GM12878 (cell line): Measurements from ENCODE around the gene GJA1. TPM values are rescaled to one million over a fixed set of nuclear protein-coding genes. Genes with fewer than 3 reads are reported as not detected.
"Not testable (repeated sequence)": the region's sequence is repeated elsewhere in the genome, so short reads cannot be mapped to it uniquely, and the experiment has no call there.

Experiments
- ATAC-seq: fragments of 200-7000 bp; cut with Tn5 transposase; 3 replicates; pipeline ENCODE4 v1.9.1; 2020; ENCODE audit warnings: mild to moderate bottlenecking, moderate library complexity
- BruUV-seq: library from RNA; stranded (reverse); fragments of 400-500 nt; replicated peaks from 2 replicates; lab custom pipeline; 2021; lab: Mats Ljungman, UMichigan
- CTCF ChIA-PET: fragments of 300-600 bp; sonication (Branson Sonifier 250); formaldehyde crosslinking; extraction: SDS; loops from one replicate; lab custom pipeline; 2021; ENCODE audit warnings: inconsistent platforms; lab: Yijun Ruan, JAX
- POLR2A ChIA-PET: fragments of 350-600 bp; formaldehyde crosslinking; extraction: SDS; loops from one replicate; lab custom pipeline; 2021; ENCODE audit warnings: inconsistent platforms; lab: Charles Lee
- RAD21 ChIA-PET: fragments of 300-600 bp; sonication (Branson Sonifier 250); formaldehyde crosslinking; loops from one replicate; lab custom pipeline; 2023; ENCODE audit warnings: antibody characterized with exemption; ENCODE audit not compliant: unreplicated experiment; lab: Charles Lee
- SMC1A ChIA-PET: fragments of 300-600 bp; sonication (Branson Sonifier 250); formaldehyde crosslinking; loops from one replicate; lab custom pipeline; 2023; ENCODE audit not compliant: unreplicated experiment, uncharacterized antibody; lab: Charles Lee
- DNase-seq: peaks from one replicate; pipeline ENCODE4 v3.0.0-alpha.2; 2011; ENCODE audit warnings: low read depth, low spot score
- FAIRE-seq: peaks from 3 replicates; lab custom pipeline; 2011; peaks lifted over from hg19 to GRCh38; lab: Jason Lieb, UNC
- H2AFZ ChIP-seq: 2 replicates; pipeline ENCODE4 v1.6.0; 2011; ENCODE audit warnings: low read depth, low read length, control low read depth; ENCODE audit not compliant: control insufficient read depth
- H3K27ac ChIP-seq: 2 replicates; pipeline ENCODE4 v1.5.1; 2011; ENCODE audit warnings: control low read depth; ENCODE audit not compliant: control insufficient read depth, insufficient read depth
- H3K27me3 ChIP-seq, 2 experiments: replicated peaks in 1 of 2; 2 replicates each; pipeline versions ENCODE4 v1.6.0 to v1.6.1; 2011; ENCODE audit warnings: low read length in 1 of 2; ENCODE audit not compliant: control insufficient read depth in 2 of 2, insufficient read depth in 2 of 2
- H3K36me3 ChIP-seq, 2 experiments: 2 replicates each; pipeline ENCODE4 v1.5.1; 2011; ENCODE audit warnings: low read length in 1 of 2; ENCODE audit not compliant: control insufficient read depth in 2 of 2, insufficient read depth in 2 of 2
- H3K4me1 ChIP-seq: 2 replicates; pipeline ENCODE4 v1.6.1; 2011; ENCODE audit warnings: mild to moderate bottlenecking, low read length, moderate library complexity, mixed read lengths; ENCODE audit not compliant: control insufficient read depth, insufficient read depth
- H3K4me2 ChIP-seq: 2 replicates; pipeline ENCODE4 v1.6.0; 2011; ENCODE audit warnings: control low read depth; ENCODE audit not compliant: control insufficient read depth, insufficient read depth
- H3K4me3 ChIP-seq: fragments of 200-600 bp; sonication (generic); 2 replicates; pipeline ENCODE4 v1.5.1; 2016
- H3K79me2 ChIP-seq: 2 replicates; pipeline ENCODE4 v1.6.0; 2011; ENCODE audit warnings: low read length; ENCODE audit not compliant: control insufficient read depth, insufficient read depth
- H3K9ac ChIP-seq: 2 replicates; pipeline ENCODE4 v1.8.0; 2011; ENCODE audit warnings: low read length, control low read depth, mixed read lengths; ENCODE audit not compliant: control insufficient read depth, insufficient read depth
- H3K9me3 ChIP-seq: replicated peaks from 3 replicates; pipeline ENCODE4 v1.5.1; 2011; ENCODE audit warnings: mild to moderate bottlenecking, low read length; ENCODE audit not compliant: control insufficient read depth, insufficient read depth
- H4K20me1 ChIP-seq: 2 replicates; pipeline ENCODE4 v1.6.0; 2011; ENCODE audit not compliant: control insufficient read depth, insufficient read depth
- ATF2 ChIP-seq: IDR thresholded peaks from 2 replicates; pipeline ENCODE4 v1.6.1; 2012; ENCODE audit warnings: low read length, inconsistent platforms
- CHD4 ChIP-seq: fragments of 200-600 bp; sonication (generic); IDR thresholded peaks from 2 replicates; pipeline ENCODE4 v1.6.1; 2016; ENCODE audit warnings: mild to moderate bottlenecking
- CREB1 ChIP-seq: IDR thresholded peaks from 2 replicates; pipeline ENCODE4 v1.6.1; 2012; ENCODE audit warnings: low read depth, mild to moderate bottlenecking, inconsistent platforms
- E4F1 ChIP-seq: fragments of 450-650 bp; IDR thresholded peaks from 2 replicates; pipeline ENCODE4 v1.6.1; 2018; ENCODE audit warnings: borderline replicate concordance, mild to moderate bottlenecking; ENCODE audit not compliant: partially characterized antibody
- PML ChIP-seq: IDR thresholded peaks from 2 replicates; pipeline ENCODE4 v1.6.1; 2012; ENCODE audit warnings: low read length, inconsistent platforms
- POLR2AphosphoS5 ChIP-seq: IDR thresholded peaks from 2 replicates; pipeline ENCODE4 v1.6.1; 2011; ENCODE audit warnings: mild to moderate bottlenecking, low read length, inconsistent platforms
- RAD51 ChIP-seq: fragments of 450-650 bp; IDR thresholded peaks from 2 replicates; pipeline ENCODE4 v1.6.1; 2016; ENCODE audit warnings: moderate library complexity, mild to moderate bottlenecking, inconsistent platforms
- SUZ12 ChIP-seq: fragments of 200-600 bp; sonication (generic); IDR thresholded peaks from one replicate; pipeline ENCODE4 v1.6.1; 2018; ENCODE audit warnings: antibody characterized with exemption, mild to moderate bottlenecking; ENCODE audit not compliant: unreplicated experiment
- WGBS: methylation state at CpG from one replicate; pipeline ENCODE4 v1.1.6; 2016; ENCODE audit warnings: low lambda C conversion rate; ENCODE audit not compliant: insufficient replicate concordance, insufficient coverage; ENCODE audit errors: missing lambda C conversion rate; 5-methylcytosine and 5-hydroxymethylcytosine counted together
- in situ Hi-C: fragments of 300-500 bp; cut with MboI; formaldehyde crosslinking; loops from 9 replicates; pipeline ENCODE4 v1.14.3; 2018; ENCODE audit warnings: mixed read lengths
- intact Hi-C: fragments of 100-400 bp; cut with micrococcal nuclease; formaldehyde crosslinking; loops from one replicate; pipeline ENCODE4 v1.14.2; 2022; ENCODE audit not compliant: unreplicated experiment
- polyA plus RNA-seq, 11 experiments: library from polyadenylated mRNA; depleted of rRNA in 4 of 11; unstranded in 6 of 11; stranded (reverse) in 5 of 11; fragments of >200 nt; fragmentation: Nextera tagmentation in 4 of 11; fragmentation: Illumina TruSeq in 1 of 11; extraction: Ambion mirVana in 4 of 11; extraction: Trizol in 1 of 11; gene quantifications; 1 replicate in 1 of 11; 2 replicates in 10 of 11; pipeline versions ENCODE4 v1.2.1 to v1.2.3, GENCODE V29; 2011 to 2016; ENCODE audit warnings: inconsistent platforms in 2 of 11, missing spikeins in 2 of 11, low read depth in 1 of 11
- total RNA-seq, 4 experiments: library from RNA; depleted of rRNA in 3 of 4; stranded (reverse); fragments of >200 nt in 3 of 4; fragmentation: Illumina TruSeq in 1 of 4; extraction: Trizol in 1 of 4; gene quantifications; 2 replicates each; pipeline versions ENCODE4 v1.2.1 to v1.2.3, GENCODE V29; 2013 to 2021

The GJA1 gene
- total and polyA plus RNA-seq, 10 of the 15 experiments (the other 5 are each of a cell fraction or from before 2014, with no cell fraction given), result 0.11 to 0.69 (median 0.11) TPM; not detected in 7

GRCh38 chr6:121442576-121442975 is 7.1 kb downstream of the GJA1 start (continued):
- no peak for TF ChIP-seq RAD51
- TF ChIP-seq PML, result no peak
- TF ChIP-seq CREB1, result no peak

GRCh38 chr6:121443971-121444541 is 8.6 kb downstream of the GJA1 start:
- SMC1A ChIA-PET, result interaction anchor here (0.5 to 0.6 kb wide), 2 partner anchors 25 to 265 kb away, joined by 3 read pairs; no protein-coding TSS in a partner anchor
- H2AFZ ChIP-seq, result no peak overlapping the region
- in situ Hi-C loops, result no loop called here
- no peak overlapping the region for H3K4me3 ChIP-seq
- H3K9ac ChIP-seq, result no peak overlapping the region
- ATAC-seq (peak; percentile 35; the same call in 2 of the 3 replicates), FAIRE-seq (no peak), DNase-seq (no peak)
- H4K20me1 ChIP-seq, result no peaks in the 10 kb centered on the region
- no TSS peak for BruUV-seq
- H3K27ac ChIP-seq, result no peak overlapping the region
- no peaks in the 10 kb centered on the region for H3K79me2 ChIP-seq
- 39% methylated on average over 3 of the region's 3 CpGs for WGBS
- no peaks in the 10 kb centered on the region for H3K4me1 ChIP-seq
- RAD21 ChIA-PET, result interaction anchor here (0.6 kb wide), 1 partner anchor 20 kb away, joined by 3 read pairs; no protein-coding TSS in a partner anchor
- H3K36me3 ChIP-seq, result no peaks in the 10 kb centered on the region
- H3K27me3 ChIP-seq, result no peaks in the 10 kb centered on the region
- POLR2A ChIA-PET, result interaction anchor here (0.6 kb wide), 1 partner anchor 338 kb away, joined by 3 read pairs; no protein-coding TSS in a partner anchor
- TF ChIP-seq ATF2, result no peak
- no peak for TF ChIP-seq SUZ12
- TF ChIP-seq POLR2AphosphoS5, result no peak
- TF ChIP-seq CHD4, result no peak
- TF ChIP-seq E4F1, result no peak
- H3K9me3 ChIP-seq, result no peaks in the 10 kb centered on the region
- intact Hi-C loops, result no loop called here
- CTCF ChIA-PET, result no interaction called here
- no peak overlapping the region for H3K4me2 ChIP-seq

- BruUV-seq, H3K27ac ChIP-seq, CTCF ChIA-PET, DNase-seq, ATAC-seq, H3K4me2 ChIP-seq, H3K4me3 ChIP-seq, H3K79me2 ChIP-seq, H4K20me1 ChIP-seq, H3K4me1 ChIP-seq, H3K27me3 ChIP-seq, H2AFZ ChIP-seq, POLR2A ChIA-PET, H3K9ac ChIP-seq, intact Hi-C loops, in situ Hi-C loops, FAIRE-seq, RAD21 ChIA-PET, SMC1A ChIA-PET, H3K36me3 ChIP-seq, H3K9me3 ChIP-seq: not testable (repeated sequence)
- 23% methylated on average over 7 of the region's 7 CpGs for WGBS
These were observed 11.3 kb downstream of the GJA1 start for GRCh38 chr6:121446705-121447104.
